ENCODE data around the gene MRPL42.
"Not testable (repeated sequence)": the region's sequence is repeated elsewhere in the genome, so short reads cannot be mapped to it uniquely, and the experiment has no call there.

Gene MRPL42

DNA sequence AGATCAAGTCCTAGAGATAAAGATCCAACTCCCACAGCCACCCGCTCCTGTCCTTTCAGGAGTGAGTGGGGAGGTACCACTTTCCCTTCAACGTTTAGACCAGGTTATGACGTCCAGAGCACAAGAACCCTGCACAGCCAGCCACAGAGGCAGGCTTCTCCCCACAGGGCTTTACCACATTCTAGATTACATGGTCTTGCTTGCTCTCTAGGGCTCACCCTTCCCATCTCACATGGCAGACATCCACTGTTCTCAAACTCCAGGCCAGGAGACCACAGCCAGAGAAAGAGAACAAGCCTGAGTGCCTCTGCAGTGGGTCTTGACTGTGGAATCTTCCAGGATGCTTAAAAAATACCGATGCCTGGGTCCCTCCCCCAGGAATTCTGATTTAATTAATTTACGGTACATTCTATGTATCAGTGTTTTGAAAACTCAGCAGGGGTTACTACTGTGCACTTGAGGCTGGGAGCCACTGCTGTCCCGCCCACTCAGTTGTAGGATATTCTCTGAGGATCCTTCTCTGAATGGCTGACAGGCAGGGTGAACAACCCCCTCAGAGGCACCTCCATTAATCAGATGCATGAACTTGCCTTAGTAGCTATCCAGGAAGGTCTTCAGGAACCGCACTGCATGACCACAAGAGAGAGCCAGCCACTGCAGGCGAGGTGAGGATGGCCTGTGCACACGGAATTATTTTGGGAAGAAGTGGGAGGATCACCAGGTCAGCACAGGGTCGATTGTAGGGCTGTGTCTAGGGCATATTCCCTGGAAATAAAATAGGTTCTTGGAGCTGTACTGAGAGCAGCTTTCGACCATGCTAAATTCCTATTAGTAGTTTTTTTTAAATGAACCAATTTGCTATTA, 83.7 kb downstream of the MRPL42 start:
- DNase-seq = no peak

DNA sequence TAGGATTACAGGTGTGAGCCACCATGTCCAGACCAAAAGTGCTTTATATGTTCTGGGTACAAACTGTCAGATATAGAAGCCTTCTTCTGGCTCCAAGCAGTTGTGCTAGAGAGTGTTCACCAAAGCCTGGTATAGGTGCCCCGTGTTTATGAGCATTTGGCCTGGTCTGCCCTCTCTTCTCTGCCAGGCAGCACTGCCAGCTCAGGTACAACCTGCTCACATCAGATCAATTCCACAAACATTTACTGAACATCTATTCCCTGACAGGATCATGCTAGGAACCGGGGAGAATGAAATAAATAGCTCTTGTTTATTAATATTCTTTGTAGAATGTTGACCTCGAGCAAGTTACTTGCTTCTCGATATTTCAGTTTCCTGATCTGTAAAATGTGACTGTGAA, 85.1 kb downstream of the MRPL42 start:
- no peak for DNase-seq

DNA sequence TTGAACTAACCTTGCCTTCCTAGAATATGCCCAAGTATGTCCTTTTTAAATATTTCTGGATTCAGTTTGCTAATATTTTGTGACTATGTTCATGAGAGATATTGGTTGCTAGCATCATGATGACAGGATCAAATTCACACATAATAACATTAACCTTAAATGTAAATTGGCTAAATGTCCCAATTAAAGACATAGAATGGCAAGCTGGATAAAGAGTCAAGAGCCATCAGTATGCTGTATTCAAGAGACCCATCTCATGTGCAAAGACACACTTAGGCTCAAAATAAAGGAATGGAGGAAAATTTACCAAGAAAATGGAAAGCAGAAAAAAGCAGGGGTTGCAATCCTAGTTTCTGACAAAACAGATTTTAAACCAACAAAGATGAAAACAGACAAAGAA, 90.6 kb downstream of the MRPL42 start:
- not testable (repeated sequence) for DNase-seq

DNA sequence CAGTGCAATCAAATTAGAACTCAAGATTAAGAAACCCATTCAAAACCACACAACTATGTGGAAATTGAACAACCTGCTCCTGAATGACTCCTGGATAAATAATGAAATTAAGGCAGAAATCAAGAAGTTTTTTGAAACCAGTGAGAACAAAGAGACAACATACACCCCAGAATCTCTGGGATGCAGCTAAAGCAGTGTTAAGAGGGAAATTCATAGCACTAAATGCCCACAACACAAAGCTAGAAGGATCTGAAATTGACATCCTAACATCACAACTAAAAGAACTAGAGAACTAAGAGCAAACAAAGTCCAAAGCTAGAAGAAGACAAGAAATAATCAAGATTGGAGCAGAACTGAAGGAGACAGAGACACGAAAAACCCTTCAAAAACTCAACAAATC, 91.4 kb downstream of the MRPL42 start:
- not testable (repeated sequence) for DNase-seq

DNA sequence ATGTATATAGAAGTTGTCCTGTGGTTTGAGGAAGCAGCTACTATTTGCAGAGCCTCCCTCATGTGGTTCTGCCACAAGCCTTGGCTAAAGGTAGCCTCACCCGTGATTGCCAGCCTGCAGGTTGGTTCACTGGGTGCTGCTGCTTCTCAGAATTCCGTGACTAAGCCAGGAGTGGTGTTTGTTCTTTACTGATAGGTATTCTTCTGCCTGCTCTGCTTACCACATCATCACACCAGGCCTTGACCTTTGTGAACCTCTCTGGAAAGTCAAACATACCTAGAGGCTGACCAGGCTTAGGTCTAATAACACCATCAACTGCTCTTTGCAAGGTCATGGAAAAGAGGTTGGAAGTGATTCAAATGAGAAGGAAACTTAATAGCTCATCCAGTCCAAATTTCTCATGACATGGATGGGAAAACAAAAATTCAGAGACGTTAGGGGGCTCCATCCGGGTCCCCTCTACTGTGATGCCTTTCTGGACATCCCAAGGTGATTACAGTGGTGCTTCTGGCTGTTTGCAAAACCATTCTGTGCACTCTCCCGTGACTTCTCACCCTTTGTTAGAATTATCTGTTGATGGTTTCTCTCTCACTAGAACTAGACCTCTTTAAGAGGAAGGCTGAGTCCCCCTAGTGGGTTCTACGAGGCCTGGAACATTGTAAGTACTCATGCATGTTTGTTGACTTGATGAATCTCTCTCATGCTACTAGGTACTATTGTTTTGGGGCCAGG, 96.7 kb downstream of the MRPL42 start:
- DNase-seq = no peak

DNA sequence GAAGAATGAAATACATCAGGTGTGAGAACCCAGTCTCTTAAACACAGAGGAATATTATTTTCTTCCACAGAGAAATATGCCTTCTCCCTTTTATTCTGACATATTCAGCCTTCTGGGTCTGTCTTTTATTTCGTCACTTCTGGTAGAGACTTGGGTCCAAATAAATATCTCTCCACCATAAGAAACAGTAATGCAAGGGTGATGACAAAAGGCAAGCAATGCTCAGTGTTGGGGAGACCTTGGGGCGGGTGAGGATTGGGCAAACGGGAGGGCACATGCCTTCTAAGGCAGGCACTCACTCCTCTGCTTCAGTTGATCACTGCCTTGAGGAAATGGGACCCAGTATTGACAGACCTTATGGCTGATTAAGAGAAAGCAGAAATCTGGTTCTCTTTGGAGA, 98.4 kb downstream of the MRPL42 start:
- no peak for DNase-seq

Data from GF-D8 (cell line).